ENCODE results near the gene COX17.
A peak's percentile ranks its signal among the peaks of the same experiment; 100 is the strongest.

The COX17 gene

GRCh38 chr3:119628816-119629445, 48.3 kb downstream of the COX17 start:
- H3K27ac ChIP-seq: no peak overlapping the region

GRCh38 chr3:119628390-119628789, 48.8 kb downstream of the COX17 start:
- Histone ChIP-seq H3K9ac (no peak overlapping the region), H3K36me3 (ENCODE audit: control insufficient read depth, insufficient read depth, low read length) (no peaks in the 10 kb centered on the region), H3K4me1 (peaks cover 39% of the 10 kb centered on the region), H3K4me2 (ENCODE audit: low read length) (no peak overlapping the region), H3K27me3 (ENCODE audit: control insufficient read depth, insufficient read depth, low read length) (no peaks in the 10 kb centered on the region), H3K79me2 (no peaks in the 10 kb centered on the region), H3K4me3 (ENCODE audit: low read depth, low read length) (no peak overlapping the region), H2AFZ (no peak overlapping the region), H3K9me3 (ENCODE audit: control insufficient read depth, low read length) (no peaks in the 10 kb centered on the region), H3K27ac (peak overlapping the region; percentile 47)
- TF ChIP-seq CTCF (IDR thresholded peaks at IDR 0.05): no peak

More at GRCh38 chr3:119628816-119629445, 48.3 kb downstream of the COX17 start:
- no peaks in the 10 kb centered on the region for H3K9me3 ChIP-seq (ENCODE audit: control insufficient read depth, low read length)
- peaks cover 39% of the 10 kb centered on the region for H3K4me1 ChIP-seq
- H3K27me3 ChIP-seq (ENCODE audit: control insufficient read depth, insufficient read depth, low read length): no peaks in the 10 kb centered on the region
- H3K4me3 ChIP-seq (ENCODE audit: low read depth, low read length): no peak overlapping the region
- no peak for TF ChIP-seq CTCF (IDR thresholded peaks at IDR 0.05)
- H3K79me2 ChIP-seq: no peaks in the 10 kb centered on the region
- no peaks in the 10 kb centered on the region for H3K36me3 ChIP-seq (ENCODE audit: control insufficient read depth, insufficient read depth, low read length)
- no peak overlapping the region for H3K9ac ChIP-seq
- peak overlapping the region; percentile 43 for H2AFZ ChIP-seq
- no peak overlapping the region for H3K4me2 ChIP-seq (ENCODE audit: low read length)

GRCh38 chr3:119627461-119627860, 49.7 kb downstream of the COX17 start:
- Histone ChIP-seq H3K4me3 (ENCODE audit: low read depth, low read length) (no peak overlapping the region), H3K9me3 (ENCODE audit: control insufficient read depth, low read length) (no peaks in the 10 kb centered on the region), H2AFZ (peak overlapping the region; percentile 69), H3K4me1 (peaks cover 39% of the 10 kb centered on the region), H3K4me2 (ENCODE audit: low read length) (no peak overlapping the region), H3K79me2 (no peaks in the 10 kb centered on the region), H3K27ac (peak overlapping the region; percentile 47), H3K9ac (no peak overlapping the region), H3K36me3 (ENCODE audit: control insufficient read depth, insufficient read depth, low read length) (no peaks in the 10 kb centered on the region), H3K27me3 (ENCODE audit: control insufficient read depth, insufficient read depth, low read length) (no peaks in the 10 kb centered on the region)
- TF ChIP-seq CTCF (IDR thresholded peaks at IDR 0.05): no peak

GRCh38 chr3:119626196-119626595, 51.0 kb downstream of the COX17 start:
- no peak for TF ChIP-seq CTCF (IDR thresholded peaks at IDR 0.05)
- Histone ChIP-seq H3K4me1 (peaks cover 45% of the 10 kb centered on the region), H3K4me3 (ENCODE audit: low read depth, low read length) (no peak overlapping the region), H3K9me3 (ENCODE audit: control insufficient read depth, low read length) (no peaks in the 10 kb centered on the region), H2AFZ (peak overlapping the region; percentile 75), H3K27me3 (ENCODE audit: control insufficient read depth, insufficient read depth, low read length) (no peaks in the 10 kb centered on the region), H3K9ac (no peak overlapping the region), H3K79me2 (no peaks in the 10 kb centered on the region), H3K36me3 (ENCODE audit: control insufficient read depth, insufficient read depth, low read length) (no peaks in the 10 kb centered on the region), H3K27ac (peak overlapping the region; percentile 72), H3K4me2 (ENCODE audit: low read length) (no peak overlapping the region)

Measured in parathyroid adenoma (tissue), 2 donors.